Brain microvascular endothelial cell (primary cell): ENCODE measurements around the gene SLC25A4.

Source experiments
- DNase-seq: peaks from one replicate; pipeline ENCODE4 v3.0.0-alpha.2; 2020
- H3K27ac ChIP-seq: fragments of 250-450 bp; sonication (Bioruptor Pico); 2 replicates; pipeline ENCODE4 v1.5.1; 2020; ENCODE audit warnings: mild to moderate bottlenecking, moderate library complexity
- H3K27me3 ChIP-seq: fragments of 250-450 bp; sonication (Bioruptor Pico); replicated peaks from 2 replicates; pipeline ENCODE4 v1.5.1; 2020; ENCODE audit warnings: mild to moderate bottlenecking
- H3K36me3 ChIP-seq: fragments of 250-450 bp; sonication (Bioruptor Pico); replicated peaks from 2 replicates; pipeline ENCODE4 v1.5.1; 2020; ENCODE audit warnings: mild to moderate bottlenecking
- H3K4me3 ChIP-seq: 2 replicates; pipeline ENCODE4 v1.5.1; 2011; ENCODE audit warnings: low read depth, mild to moderate bottlenecking, control low read depth, low read length, moderate library complexity
- CTCF ChIP-seq: IDR thresholded peaks from 2 replicates; pipeline ENCODE4 v1.5.1; 2011; ENCODE audit warnings: low read depth, mild to moderate bottlenecking, moderate library complexity, low read length, control low read depth, inconsistent platforms; ENCODE audit errors: missing control alignments
- in situ Hi-C: cut with HindIII; loops from 2 replicates; pipeline ENCODE4 v1.10.0; 2017; ENCODE audit warnings: low sequenced_read_pairs, low pct_ligation_motif_present

SLC25A4 gene

DNA sequence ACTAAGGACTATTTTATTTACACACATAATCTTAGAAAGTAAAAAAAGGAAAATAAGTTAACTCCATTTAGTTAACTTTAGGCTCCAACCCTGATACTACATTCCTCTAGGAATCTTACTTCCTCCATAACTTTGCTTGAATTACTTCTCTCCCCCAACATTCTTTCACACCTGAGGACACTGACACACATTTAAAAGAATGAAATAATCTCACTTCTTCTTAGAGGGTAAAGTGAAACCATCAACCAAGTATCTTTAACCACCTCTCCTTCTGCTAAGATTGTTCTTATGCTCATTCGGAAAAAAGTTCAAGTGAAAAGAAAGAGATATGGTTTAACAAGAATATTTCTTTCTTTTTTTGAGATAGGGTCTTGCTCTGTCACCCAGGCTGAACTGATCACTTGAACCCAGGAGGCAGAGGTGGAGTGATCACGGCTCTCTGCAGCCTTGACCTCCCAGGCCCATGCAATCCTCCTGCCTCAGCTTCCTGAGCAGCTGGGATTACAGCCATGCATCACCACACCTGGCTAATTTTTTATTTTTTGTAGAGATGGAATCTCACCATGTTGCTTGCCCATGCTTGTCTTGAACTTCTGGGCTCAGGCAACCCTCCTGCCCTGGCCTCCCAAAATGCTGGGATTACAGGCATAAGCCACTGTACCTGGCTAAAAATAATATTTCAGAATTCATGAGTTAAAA, 28.5 kb downstream of the SLC25A4 start:
- no peak for TF ChIP-seq CTCF
- Histone ChIP-seq H3K27ac (no peak overlapping the region), H3K27me3 (no peaks in the 10 kb centered on the region), H3K36me3 (peaks cover 2% of the 10 kb centered on the region), H3K4me3 (no peak overlapping the region)
- no peak for DNase-seq
- in situ Hi-C loops, result no loop called here

DNA sequence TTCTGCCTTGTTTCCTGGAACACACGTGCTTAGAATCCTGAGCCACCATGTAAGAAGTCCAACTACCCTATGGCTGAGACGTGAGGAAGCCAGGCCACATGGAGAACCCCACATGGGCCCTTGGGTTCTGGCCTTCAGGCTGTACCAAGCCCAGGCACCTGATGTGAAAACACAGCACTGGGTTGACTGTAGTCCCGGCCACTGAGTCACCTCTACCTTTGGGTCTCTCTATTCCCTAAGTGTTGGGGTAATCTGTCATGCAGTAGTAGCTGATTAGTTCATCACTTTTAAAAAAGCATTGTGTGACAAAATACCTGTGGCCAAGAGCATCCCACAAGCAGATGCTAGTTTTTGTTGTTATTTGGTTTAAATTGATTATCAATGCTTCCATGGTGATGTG, 36.4 kb downstream of the SLC25A4 start:
- H3K27me3 ChIP-seq, result no peaks in the 10 kb centered on the region
- in situ Hi-C loops, result no loop called here
- peaks cover 2% of the 10 kb centered on the region for H3K36me3 ChIP-seq
- DNase-seq, result no peak
- H3K27ac ChIP-seq, result no peak overlapping the region
- no peak overlapping the region for H3K4me3 ChIP-seq
- no peak for TF ChIP-seq CTCF

DNA sequence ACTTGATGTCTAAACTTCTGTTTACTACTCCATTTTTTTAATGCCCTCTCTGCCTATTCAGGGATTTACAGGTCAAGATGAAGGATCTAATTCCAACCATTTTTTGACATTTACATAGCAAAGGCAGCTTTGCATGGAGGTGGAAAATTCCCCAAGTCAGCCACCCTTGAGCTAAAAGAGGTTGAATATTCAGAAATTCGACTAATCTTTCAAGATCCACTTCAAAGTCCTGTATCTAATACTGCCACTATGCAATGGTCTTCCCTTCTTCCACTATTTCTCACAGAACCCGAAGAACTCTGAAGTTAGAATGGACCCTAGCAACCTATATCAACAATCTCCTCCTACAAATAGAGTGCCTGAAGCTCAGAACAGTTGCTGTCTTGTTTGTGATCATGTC, 39.2 kb downstream of the SLC25A4 start:
- no peaks in the 10 kb centered on the region for H3K27me3 ChIP-seq
- no peak overlapping the region for H3K27ac ChIP-seq
- no peak for TF ChIP-seq CTCF
- no peaks in the 10 kb centered on the region for H3K36me3 ChIP-seq
- no peak for DNase-seq
- no peak overlapping the region for H3K4me3 ChIP-seq
- in situ Hi-C loops, result no loop called here

DNA sequence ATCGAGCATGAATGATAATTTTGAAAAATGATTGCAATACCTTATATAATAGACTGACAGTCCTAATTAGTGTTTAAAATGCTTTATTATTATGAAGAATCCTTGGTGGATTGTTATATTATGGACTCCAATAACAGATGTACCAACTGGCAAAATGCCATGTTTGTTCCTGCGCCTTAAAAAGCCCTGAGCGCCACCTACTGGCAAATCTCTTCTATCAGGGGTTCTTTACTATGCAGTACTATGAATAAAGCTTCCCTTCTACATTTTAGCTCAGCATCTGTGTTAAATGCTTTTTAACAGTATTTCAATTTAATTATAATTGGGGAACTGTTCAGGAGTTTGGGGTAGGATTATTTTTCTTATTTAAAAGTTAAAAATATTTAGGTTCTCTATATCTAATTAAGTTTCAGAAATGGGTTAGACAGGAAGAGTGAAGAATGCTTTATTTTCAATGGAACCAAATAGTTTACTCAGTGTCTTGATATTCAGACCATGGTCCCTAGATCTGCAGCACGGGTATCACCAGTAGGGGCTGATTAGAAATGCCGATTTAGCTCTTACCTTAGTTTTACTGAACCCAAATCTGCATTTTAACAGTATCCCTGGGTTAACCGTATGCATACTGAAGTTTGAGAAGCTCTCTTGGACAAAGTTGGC, 40.7 kb downstream of the SLC25A4 start:
- TF ChIP-seq CTCF, result peak; percentile 82
- H3K27ac ChIP-seq, result no peak overlapping the region
- no peak overlapping the region for H3K4me3 ChIP-seq
- in situ Hi-C loops, result no loop called here
- H3K27me3 ChIP-seq, result no peaks in the 10 kb centered on the region
- DNase-seq, result peak; percentile 88
- H3K36me3 ChIP-seq, result no peaks in the 10 kb centered on the region

DNA sequence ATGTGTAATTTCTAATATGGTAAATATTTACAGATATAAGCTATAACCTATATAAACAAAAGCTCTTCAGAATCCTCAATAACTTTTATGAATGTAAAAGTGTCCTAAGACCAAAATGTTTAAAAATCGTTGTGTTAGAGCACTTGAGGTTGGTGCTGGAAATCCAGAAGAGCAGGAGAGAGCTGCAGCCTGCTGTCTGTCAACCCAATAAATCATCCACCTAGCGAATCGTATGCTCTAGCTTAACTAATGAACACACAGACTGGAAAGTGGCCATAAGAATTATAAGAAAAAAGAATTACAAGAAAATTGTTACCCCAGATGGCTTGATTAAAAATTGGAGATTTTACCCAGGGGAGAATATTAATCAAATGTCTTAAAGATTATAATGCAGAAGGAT, 43.7 kb downstream of the SLC25A4 start:
- H3K4me3 ChIP-seq, result no peak overlapping the region
- H3K27ac ChIP-seq, result no peak overlapping the region
- H3K36me3 ChIP-seq, result peaks cover 8% of the 10 kb centered on the region
- no peak for DNase-seq
- TF ChIP-seq CTCF, result no peak
- in situ Hi-C loops, result no loop called here
- H3K27me3 ChIP-seq, result no peaks in the 10 kb centered on the region
